ENCODE results near the gene PRIM2.
"Not testable (repeated sequence)": the region's sequence is repeated elsewhere in the genome, so short reads cannot be mapped to it uniquely, and the experiment has no call there.

- not testable (repeated sequence) for TF ChIP-seq NR2C2 (IDR thresholded peaks at IDR 0.05; ENCODE audit: borderline replicate concordance, control insufficient read depth, insufficient read length, low read depth); CTCF (IDR thresholded peaks at IDR 0.05 in 2 of 3, conservative IDR thresholded peaks at IDR 0.05 in 1 of 3; ENCODE audit: control insufficient read depth in 2 of 3, extremely low read depth in 1 of 3, insufficient read depth in 1 of 3, low read depth in 3 of 3, low read length in 3 of 3); CBFB (IDR thresholded peaks at IDR 0.05; ENCODE audit: low read depth); CEBPB (IDR thresholded peaks at IDR 0.05; ENCODE audit: borderline replicate concordance in 1 of 2, low read depth in 2 of 2, low read length in 2 of 2)
These were observed 217.7 kb downstream of the PRIM2 start for GRCh38 chr6:57535121-57535520.
